A549 treated with CpdA at 1 μM for 4 hours (cell line): Measurements from ENCODE around the gene TTC23. TPM values are rescaled to one million over a fixed set of nuclear protein-coding genes. Genes with fewer than 3 reads are reported as not detected.

Source experiments
- total RNA-seq: library from RNA; stranded (reverse); fragments of 200-300 nt; extraction: Qiagen RNA extraction; gene quantifications from 5 replicates; pipeline ENCODE4 v1.2.3, GENCODE V29; 2022; ENCODE audit warnings: low read depth

TTC23 gene
- total RNA-seq, result 9.7 to 14.4 TPM (median 11.0 TPM) in 5 replicates

DNA sequence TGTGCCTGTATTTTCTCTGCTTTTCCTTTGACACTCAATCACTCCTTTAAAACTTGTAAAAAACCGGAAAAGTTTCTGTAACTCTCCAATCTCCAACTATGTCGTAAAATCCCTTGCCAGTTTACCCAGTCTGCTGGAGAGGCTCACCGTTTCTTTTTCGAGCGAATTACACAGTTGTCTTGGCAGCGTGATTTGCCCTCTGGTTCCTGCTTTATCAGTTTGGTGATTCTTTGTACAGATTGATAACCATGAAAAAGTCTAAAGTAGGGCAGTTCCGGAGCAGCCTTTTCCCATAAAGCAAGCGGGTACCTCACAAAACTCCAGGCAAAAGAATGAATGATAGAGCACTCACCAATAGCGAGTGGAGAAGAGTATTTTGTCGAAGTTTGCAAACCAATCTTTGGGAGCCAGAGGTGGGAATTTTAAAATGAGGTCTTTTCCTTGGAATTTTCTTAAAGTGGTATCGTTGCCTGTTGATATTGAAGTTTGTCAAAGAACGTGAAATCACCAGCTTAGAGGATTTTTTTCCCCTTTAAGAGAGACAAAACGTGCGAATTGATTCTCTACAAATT, at the start of gene TTC23:
Gene TTC23 (minus strand): TSS at position 312 of the 572 bp plus-strand sequence. CDS start 20,869 bp downstream, outside the sequence.

GRCh38 chr15:99250857-99251841, 1.8 kb upstream of the TTC23 start, which contains the start of gene LRRC28:
Gene LRRC28 (plus strand): TSS chr15:99251481. CDS start chr15:99255958, 4,477 bp downstream.

GRCh38 chr15:99104788-99105513, 144.4 kb downstream of the TTC23 start, which contains the start of gene SYNM:
Gene SYNM (plus strand): TSS chr15:99105080. CDS start chr15:99105200, 120 bp downstream.

Other genes starting within 250 kb of the TTC23 start
- gene PGPEP1L, start 241.8 kb downstream of the TTC23 start, total RNA-seq, result not detected in 5 replicates
- 39.2 to 43.6 TPM (median 40.4 TPM) in 5 replicates for gene SYNM, start 144.5 kb downstream of the TTC23 start, total RNA-seq
- gene LRRC28, start 1.9 kb upstream of the TTC23 start, total RNA-seq, result 14.0 to 17.2 TPM (median 16.1 TPM) in 5 replicates